AG04449 (cell line): Measurements from ENCODE around the gene AHSA1.

Source experiments
- CTCF ChIA-PET: fragments of 350-600 bp; formaldehyde crosslinking; extraction: SDS; loops from one replicate; lab custom pipeline; 2021; ENCODE audit warnings: antibody characterized with exemption; lab: Yijun Ruan, JAX
- POLR2A ChIA-PET: fragments of 400-600, 350-600 bp; formaldehyde crosslinking; extraction: SDS; loops from one replicate; lab custom pipeline; 2020; ENCODE audit warnings: antibody characterized with exemption, inconsistent platforms; lab: Yijun Ruan, JAX
- DNase-seq: peaks from one replicate; pipeline ENCODE4 v3.0.0-alpha.2; 2010; ENCODE audit warnings: low read depth, low spot score
- H3K4me3 ChIP-seq: 2 replicates; pipeline ENCODE4 v1.5.1; 2011; ENCODE audit warnings: low read depth, mild to moderate bottlenecking, control low read depth, low read length
- CTCF ChIP-seq: IDR thresholded peaks from one replicate; pipeline ENCODE4 v1.5.1; 2011; ENCODE audit warnings: mild to moderate bottlenecking, moderate library complexity, low read length, control low read depth, inconsistent platforms; ENCODE audit not compliant: insufficient read depth; ENCODE audit errors: missing control alignments

The AHSA1 gene

GRCh38 chr14:77455966-77456640 is 1.8 kb upstream of the AHSA1 start:
- TF ChIP-seq CTCF, result no peak
- H3K4me3 ChIP-seq, result peak overlapping the region; percentile 88
- no peak for DNase-seq
- ChIA-PET CTCF (no interaction called here), POLR2A (no interaction called here)

- CTCF ChIA-PET, result interaction anchor here (3.6 kb wide), 1 partner anchor 95 kb away, joined by 43 read pairs; no protein-coding TSS in a partner anchor
- H3K4me3 ChIP-seq, result peak overlapping the region; percentile 88
- no peak for TF ChIP-seq CTCF
- POLR2A ChIA-PET, result interaction anchor here (0.7 to 1.1 kb wide), 2 partner anchors 9 to 136 kb away, joined by 3 to 6 read pairs; partner anchors contain the start of genes GSTZ1 and POMT2
- DNase-seq, result no peak
Measured at GRCh38 chr14:77457115-77457521, 775 bp upstream of the AHSA1 start.

GRCh38 chr14:77458249-77458950 is 507 bp downstream of the AHSA1 start:
- no peak for DNase-seq

GRCh38 chr14:77459072-77459723 is 1.3 kb downstream of the AHSA1 start:
- peak overlapping the region; percentile 98 for H3K4me3 ChIP-seq
- DNase-seq, result peak; percentile 29
- peak; percentile 66 for TF ChIP-seq CTCF
- POLR2A ChIA-PET, result no interaction called here
- CTCF ChIA-PET, result interaction anchor here (0.6 to 3.6 kb wide), 41 partner anchors 9 to 405 kb away, joined by 3 to 43 read pairs (median 4); partner anchors contain the start of genes SLIRP, SNW1, SPTLC2 and TMED8

More at GRCh38 chr14:77458249-77458950, 507 bp downstream of the AHSA1 start:
- H3K4me3 ChIP-seq, result peak overlapping the region; percentile 98
- ChIA-PET POLR2A (no interaction called here), CTCF (interaction anchor here (0.6 to 3.6 kb wide), 28 partner anchors 10 to 404 kb away, joined by 3 to 43 read pairs (median 6); partner anchors contain the start of genes SLIRP, SNW1 and TMED8)
- TF ChIP-seq CTCF, result no peak

- no peak overlapping the region for H3K4me3 ChIP-seq
- ChIA-PET POLR2A (interaction anchor here (0.7 kb wide), 1 partner anchor 11 kb away, joined by 4 read pairs; no protein-coding TSS in a partner anchor), CTCF (interaction anchor here (1.0 to 3.1 kb wide), 3 partner anchors 8 to 235 kb away, joined by 3 to 38 read pairs (median 3); no protein-coding TSS in a partner anchor)
- no peak for DNase-seq
- no peak for TF ChIP-seq CTCF
Measured at GRCh38 chr14:77467801-77468200, 9.9 kb downstream of the AHSA1 start.
